HepG2 (cell line): ENCODE measurements around the gene RNASE7. TPM values are rescaled to one million over a fixed set of nuclear protein-coding genes. Genes with fewer than 3 reads are reported as not detected.

ENCODE experiments used
- ATAC-seq: fragments of 200-7000 bp; cut with Tn5 transposase; 3 replicates; pipeline ENCODE4 v1.9.1; 2020; ENCODE audit warnings: mild to moderate bottlenecking, moderate library complexity
- BruUV-seq: library from RNA; stranded (reverse); fragments of 400-500 nt; replicated peaks from 2 replicates; lab custom pipeline; 2021; lab: Mats Ljungman, UMichigan
- CTCF ChIA-PET: fragments of 300-600 bp; formaldehyde crosslinking; extraction: SDS; loops from one replicate; lab custom pipeline; 2021; ENCODE audit warnings: low total read pairs, inconsistent platforms, low intra/inter-chr PET ratio; lab: Yijun Ruan, JAX
- POLR2A ChIA-PET: fragments of 350-600 bp; sonication (Branson Sonifier 250); formaldehyde crosslinking; loops from one replicate; lab custom pipeline; 2020; ENCODE audit warnings: antibody characterized with exemption, inconsistent platforms; lab: Yijun Ruan, JAX
- DNase-seq: peaks from one replicate; pipeline ENCODE4 v3.0.0-alpha.2; 2015; ENCODE audit warnings: low spot score
- FAIRE-seq: peaks from 3 replicates; lab custom pipeline; 2011; peaks lifted over from hg19 to GRCh38; lab: Jason Lieb, UNC
- H2AFZ ChIP-seq: one replicate; pipeline ENCODE4 v1.6.1; 2011; ENCODE audit warnings: low read length, inconsistent platforms
- H3K27ac ChIP-seq: fragments of 300-600 bp; 3 replicates; pipeline ENCODE4 v1.8.0; 2011; ENCODE audit warnings: mixed run types, mild to moderate bottlenecking, mixed read lengths, low read length, inconsistent platforms; ENCODE audit not compliant: insufficient read depth; ENCODE audit errors: extremely low read length
- H3K27me3 ChIP-seq, 2 experiments: fragments of 200-600 bp in 1 of 2; 2 replicates in 1 of 2; 3 replicates in 1 of 2; pipeline versions ENCODE4 v1.6.0 to v1.8.0; 2011; ENCODE audit warnings: low read length in 2 of 2, mild to moderate bottlenecking in 2 of 2, moderate library complexity in 2 of 2, inconsistent platforms in 1 of 2; ENCODE audit not compliant: insufficient read depth in 2 of 2, control insufficient read depth in 1 of 2
- H3K36me3 ChIP-seq, 2 experiments: fragments of 200-600 bp in 1 of 2; replicated peaks in 1 of 2; 2 replicates in 1 of 2; 3 replicates in 1 of 2; pipeline versions ENCODE4 v1.5.1 to v1.8.0; 2011; ENCODE audit warnings: low read length in 2 of 2, inconsistent platforms in 1 of 2; ENCODE audit not compliant: insufficient read depth in 2 of 2, control insufficient read depth in 1 of 2
- H3K4me1 ChIP-seq: 2 replicates; pipeline ENCODE4 v1.5.1; 2012; ENCODE audit warnings: low read length, inconsistent platforms; ENCODE audit not compliant: insufficient read depth
- H3K4me2 ChIP-seq: 2 replicates; pipeline ENCODE4 v1.6.0; 2011; ENCODE audit warnings: low read depth, low read length, inconsistent platforms
- H3K4me3 ChIP-seq, 3 experiments: fragments of 200-600 bp in 1 of 3; sonication (generic), shearing (Covaris generic) in 1 of 3; replicated peaks in 1 of 3; 2 replicates each; pipeline ENCODE4 v1.5.1; 2011 to 2016; ENCODE audit warnings: low read length in 3 of 3, inconsistent platforms in 2 of 3, low read depth in 2 of 3, mild to moderate bottlenecking in 2 of 3, control low read depth in 1 of 3, mixed read lengths in 1 of 3; ENCODE audit not compliant: insufficient read depth in 1 of 3
- H3K79me2 ChIP-seq: one replicate; pipeline ENCODE4 v1.6.1; 2011; ENCODE audit warnings: low read length, inconsistent platforms; ENCODE audit not compliant: insufficient read depth
- H3K9ac ChIP-seq: 2 replicates; pipeline ENCODE4 v1.6.0; 2011; ENCODE audit warnings: mild to moderate bottlenecking, low read depth, low read length, inconsistent platforms; ENCODE audit not compliant: insufficient read depth
- H3K9me3 ChIP-seq: 2 replicates; pipeline ENCODE4 v1.5.1; 2012; ENCODE audit warnings: mild to moderate bottlenecking, low read length
- H4K20me1 ChIP-seq: 2 replicates; pipeline ENCODE4 v1.6.0; 2011; ENCODE audit warnings: inconsistent platforms, mild to moderate bottlenecking, low read length, moderate library complexity; ENCODE audit not compliant: insufficient read depth
- AGO2 ChIP-seq: fragments of 200-400 bp; formaldehyde crosslinking; optimal IDR thresholded peaks from 2 replicates; pipeline ENCODE3; 2017; ENCODE audit warnings: mild to moderate bottlenecking, low read depth, low read length, moderate library complexity
- DNMT3B ChIP-seq: conservative IDR thresholded peaks from 2 replicates; pipeline ENCODE4 v1.6.1; 2016; ENCODE audit warnings: missing biosample characterization, control low read depth
- MAZ ChIP-seq, 2 experiments: sonication (generic) in 1 of 2; formaldehyde crosslinking in 1 of 2; IDR thresholded peaks; 2 replicates each; pipeline versions ENCODE4 v1.5.0 to v1.6.1; 2012 to 2020; ENCODE audit warnings: low read depth in 2 of 2, mild to moderate bottlenecking in 2 of 2, borderline replicate concordance in 1 of 2, improper control_type of control experiment in 1 of 2, low read length in 1 of 2, missing genetic modification reagents in 1 of 2, moderate library complexity in 1 of 2
- RAD51 ChIP-seq: fragments of 450-650 bp; IDR thresholded peaks from 2 replicates; pipeline ENCODE4 v1.6.1; 2016; ENCODE audit warnings: borderline replicate concordance
- RBM22 ChIP-seq: fragments of 200-400 bp; formaldehyde crosslinking; optimal IDR thresholded peaks from 2 replicates; pipeline ENCODE3; 2017; ENCODE audit warnings: mild to moderate bottlenecking, low read length, moderate library complexity
- U2AF1 ChIP-seq: fragments of 200-400 bp; formaldehyde crosslinking; optimal IDR thresholded peaks from 2 replicates; pipeline ENCODE3; 2017; ENCODE audit warnings: mild to moderate bottlenecking, low read depth, low read length
- ZNF225 ChIP-seq: sonication (generic); formaldehyde crosslinking; IDR thresholded peaks from 2 replicates; pipeline ENCODE4 v1.4.0; 2020; ENCODE audit warnings: mild to moderate bottlenecking, missing genetic modification reagents
- ZNF598 ChIP-seq: sonication (generic); formaldehyde crosslinking; IDR thresholded peaks from 2 replicates; pipeline ENCODE4 v1.5.1; 2020; ENCODE audit warnings: mild to moderate bottlenecking, missing genetic modification reagents, borderline replicate concordance
- ZNF607 ChIP-seq: sonication (generic); formaldehyde crosslinking; IDR thresholded peaks from 2 replicates; pipeline ENCODE4 v1.5.1; 2020; ENCODE audit warnings: missing genetic modification reagents, mild to moderate bottlenecking, borderline replicate concordance
- ZNF629 ChIP-seq: sonication (generic); formaldehyde crosslinking; conservative IDR thresholded peaks from 2 replicates; pipeline ENCODE4 v1.5.0; 2020; ENCODE audit warnings: missing genetic modification reagents
- WGBS: methylation state at CpG from one replicate; pipeline ENCODE4 v1.1.6; 2017; ENCODE audit warnings: low lambda C conversion rate; 5-methylcytosine and 5-hydroxymethylcytosine counted together
- in situ Hi-C: cut with HindIII; loops from 2 replicates; pipeline ENCODE4 v1.10.0; 2017; ENCODE audit warnings: low pct_unique_long_range_greater_than_20kb; ENCODE audit not compliant: extremely low pct_ligation_motif_present
- intact Hi-C: fragments of 100-400 bp; cut with micrococcal nuclease; formaldehyde crosslinking; loops from one replicate; pipeline ENCODE4 v1.10.0; 2022; ENCODE audit not compliant: unreplicated experiment
- polyA plus RNA-seq, 8 experiments: library from polyadenylated mRNA; depleted of rRNA in 3 of 8; stranded (reverse) in 7 of 8; unstranded in 1 of 8; fragments of >200 nt; fragmentation: Illumina TruSeq in 4 of 8; extraction: Trizol in 4 of 8; gene quantifications; 2 replicates each; pipeline versions ENCODE4 v1.2.1 to v1.2.3, GENCODE V29; 2011 to 2016; ENCODE audit warnings: low read depth in 4 of 8, missing spikeins in 1 of 8, mixed read lengths in 1 of 8; ENCODE audit not compliant: insufficient read depth in 1 of 8
- total RNA-seq, 5 experiments: library from RNA; depleted of rRNA; stranded (reverse); fragments of >200 nt; fragmentation: Illumina TruSeq; extraction: Trizol; gene quantifications; 2 replicates each; pipeline ENCODE4 v1.2.3, GENCODE V29; 2016; ENCODE audit warnings: low read depth in 1 of 5
- TF ChIP-seq, protein P1 (sequence below): sonication (generic); formaldehyde crosslinking; IDR thresholded peaks from 2 replicates; pipeline ENCODE4 v1.5.0; 2020; ENCODE audit warnings: mild to moderate bottlenecking, low read depth, missing genetic modification reagents, borderline replicate concordance
- TF ChIP-seq, protein P2 (sequence below): sonication (generic); formaldehyde crosslinking; IDR thresholded peaks from 2 replicates; pipeline ENCODE4 v1.4.0; 2020; ENCODE audit warnings: missing genetic modification reagents
- TF ChIP-seq, protein P3 (sequence below): sonication (generic); formaldehyde crosslinking; IDR thresholded peaks from 2 replicates; pipeline ENCODE4 v1.5.0; 2020; ENCODE audit warnings: missing genetic modification reagents
- TF ChIP-seq, protein P4 (sequence below): IDR thresholded peaks from 2 replicates; pipeline ENCODE4 v1.4.0; 2020; ENCODE audit warnings: mild to moderate bottlenecking, missing genetic modification reagents

The RNASE7 gene
- total and polyA plus RNA-seq, 2 of the 13 experiments (the other 11 are each of a cell fraction or from before 2014, with no cell fraction given): 0.04 TPM; not detected in 1

DNA sequence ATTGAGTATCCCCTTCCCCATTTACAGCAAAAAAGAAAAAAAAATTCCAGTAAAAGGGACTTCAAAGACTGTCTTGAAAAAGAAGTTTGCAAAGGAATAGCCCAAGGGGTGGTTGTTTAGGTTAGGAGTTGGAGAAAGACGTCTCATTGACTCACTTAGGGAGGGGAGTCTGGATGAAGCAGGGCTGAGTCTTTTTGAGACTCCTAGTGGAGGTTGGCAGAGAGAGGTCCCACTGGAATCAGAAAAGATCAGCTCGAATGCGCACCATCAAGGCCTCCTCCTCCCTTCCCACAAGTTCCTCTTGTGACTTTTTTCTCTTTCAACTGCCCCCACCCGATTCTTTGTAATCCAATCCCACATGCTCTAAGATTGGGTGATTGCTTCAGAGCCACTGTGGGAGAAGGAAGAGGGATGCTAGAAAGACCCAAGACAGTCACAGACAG lies 29.9 kb downstream of the RNASE7 start (continued):
- TF ChIP-seq, protein P1, sequence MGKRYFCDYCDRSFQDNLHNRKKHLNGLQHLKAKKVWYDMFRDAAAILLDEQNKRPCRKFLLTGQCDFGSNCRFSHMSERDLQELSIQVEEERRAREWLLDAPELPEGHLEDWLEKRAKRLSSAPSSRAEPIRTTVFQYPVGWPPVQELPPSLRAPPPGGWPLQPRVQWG: no peak
- TF ChIP-seq, protein P2, sequence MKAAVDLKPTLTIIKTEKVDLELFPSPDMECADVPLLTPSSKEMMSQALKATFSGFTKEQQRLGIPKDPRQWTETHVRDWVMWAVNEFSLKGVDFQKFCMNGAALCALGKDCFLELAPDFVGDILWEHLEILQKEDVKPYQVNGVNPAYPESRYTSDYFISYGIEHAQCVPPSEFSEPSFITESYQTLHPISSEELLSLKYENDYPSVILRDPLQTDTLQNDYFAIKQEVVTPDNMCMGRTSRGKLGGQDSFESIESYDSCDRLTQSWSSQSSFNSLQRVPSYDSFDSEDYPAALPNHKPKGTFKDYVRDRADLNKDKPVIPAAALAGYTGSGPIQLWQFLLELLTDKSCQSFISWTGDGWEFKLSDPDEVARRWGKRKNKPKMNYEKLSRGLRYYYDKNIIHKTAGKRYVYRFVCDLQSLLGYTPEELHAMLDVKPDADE (CRISPR knock-in tag): no peak
- no peak for TF ChIP-seq U2AF1
- TF ChIP-seq RAD51: no peak
- no peak for TF ChIP-seq DNMT3B (CRISPR knock-in tag)
- no peak for TF ChIP-seq RBM22

DNA sequence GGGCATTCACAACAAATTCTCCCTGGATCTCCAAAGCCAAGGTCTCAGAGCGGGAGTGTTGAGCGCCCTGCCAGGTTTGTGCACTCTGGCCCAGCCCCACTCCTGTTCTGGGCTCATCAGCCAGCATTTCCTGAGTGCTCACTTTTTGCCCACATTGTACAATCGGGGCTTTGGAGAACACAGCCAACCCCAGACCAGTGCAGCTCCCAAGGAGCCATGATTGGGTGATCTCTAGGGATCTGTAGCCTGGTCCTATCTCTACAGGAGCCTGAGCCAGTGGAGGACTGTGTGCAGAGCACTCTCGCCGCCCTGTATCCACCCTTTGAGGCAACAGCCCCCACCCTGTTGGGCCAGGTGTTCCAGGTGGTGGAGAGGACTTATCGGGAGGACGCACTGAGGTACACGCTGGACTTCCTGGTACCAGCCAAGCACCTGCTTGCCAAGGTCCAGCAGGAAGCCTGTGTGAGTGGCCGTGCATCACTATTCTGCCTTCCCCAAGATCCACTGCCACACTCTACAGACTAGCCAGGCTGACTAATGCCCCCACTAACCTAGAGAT lies 30.7 kb downstream of the RNASE7 start:
- ChIA-PET CTCF (interaction anchor here (7.5 kb wide), 1 partner anchor 22 kb away, joined by 135 read pairs; no protein-coding TSS in a partner anchor), POLR2A (interaction anchor here (1.6 to 6.7 kb wide), 6 partner anchors 11 to 29 kb away, joined by 6 to 141 read pairs (median 56); partner anchors contain the start of genes TMEM253 and ZNF219)
- Histone ChIP-seq H3K4me3 (no peak overlapping the region), H4K20me1 (no peaks in the 10 kb centered on the region), H3K79me2 (peaks cover 6% of the 10 kb centered on the region), H3K9ac (no peak overlapping the region), H2AFZ (no peak overlapping the region), H3K27ac (no peak overlapping the region), H3K4me2 (no peak overlapping the region), H3K4me1 (peaks cover 40% of the 10 kb centered on the region), H3K36me3 (peaks cover 20 to 35% of the 10 kb centered on the region in 2 experiments), H3K9me3 (no peaks in the 10 kb centered on the region), H3K27me3 (peaks cover 0 to 7% of the 10 kb centered on the region in 2 experiments; a peak in 1 of 5 replicates)
- in situ Hi-C loops (no loop called here), intact Hi-C loops (no loop called here)
- ATAC-seq: no peak
- WGBS: 98% methylated on average over 9 of the region's 9 CpGs
- DNase-seq: no peak
- BruUV-seq: no TSS peak
- no peak for FAIRE-seq
- TF ChIP-seq AGO2 (peak; percentile 32), ZNF607 (CRISPR knock-in tag) (no peak), ZNF598 (0 out of 2 replicates have a peak, but pooled peaks have one; percentile 54), ZNF629 (no peak), ZNF225 (CRISPR knock-in tag) (0 out of 2 replicates have a peak, but pooled peaks have one; percentile 46), MAZ (IDR thresholded peaks at IDR 0.05; ENCODE audit: borderline replicate concordance, low read depth, low read length) (no peak), MAZ (CRISPR knock-in tag; IDR thresholded peaks at IDR 0.05; ENCODE audit: low read depth) (no peak)
- TF ChIP-seq, protein P3, sequence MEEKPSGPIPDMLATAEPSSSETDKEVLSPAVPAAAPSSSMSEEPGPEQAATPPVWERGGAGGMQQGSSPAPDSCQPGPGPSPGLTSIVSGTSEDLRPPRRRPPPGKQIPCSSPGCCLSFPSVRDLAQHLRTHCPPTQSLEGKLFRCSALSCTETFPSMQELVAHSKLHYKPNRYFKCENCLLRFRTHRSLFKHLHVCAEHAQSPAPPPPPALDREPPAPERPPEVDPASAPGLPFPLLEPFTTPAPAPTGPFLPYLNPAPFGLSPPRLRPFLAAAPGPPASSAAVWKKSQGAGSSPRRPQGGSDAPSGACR: no peak
- TF ChIP-seq, protein P4, sequence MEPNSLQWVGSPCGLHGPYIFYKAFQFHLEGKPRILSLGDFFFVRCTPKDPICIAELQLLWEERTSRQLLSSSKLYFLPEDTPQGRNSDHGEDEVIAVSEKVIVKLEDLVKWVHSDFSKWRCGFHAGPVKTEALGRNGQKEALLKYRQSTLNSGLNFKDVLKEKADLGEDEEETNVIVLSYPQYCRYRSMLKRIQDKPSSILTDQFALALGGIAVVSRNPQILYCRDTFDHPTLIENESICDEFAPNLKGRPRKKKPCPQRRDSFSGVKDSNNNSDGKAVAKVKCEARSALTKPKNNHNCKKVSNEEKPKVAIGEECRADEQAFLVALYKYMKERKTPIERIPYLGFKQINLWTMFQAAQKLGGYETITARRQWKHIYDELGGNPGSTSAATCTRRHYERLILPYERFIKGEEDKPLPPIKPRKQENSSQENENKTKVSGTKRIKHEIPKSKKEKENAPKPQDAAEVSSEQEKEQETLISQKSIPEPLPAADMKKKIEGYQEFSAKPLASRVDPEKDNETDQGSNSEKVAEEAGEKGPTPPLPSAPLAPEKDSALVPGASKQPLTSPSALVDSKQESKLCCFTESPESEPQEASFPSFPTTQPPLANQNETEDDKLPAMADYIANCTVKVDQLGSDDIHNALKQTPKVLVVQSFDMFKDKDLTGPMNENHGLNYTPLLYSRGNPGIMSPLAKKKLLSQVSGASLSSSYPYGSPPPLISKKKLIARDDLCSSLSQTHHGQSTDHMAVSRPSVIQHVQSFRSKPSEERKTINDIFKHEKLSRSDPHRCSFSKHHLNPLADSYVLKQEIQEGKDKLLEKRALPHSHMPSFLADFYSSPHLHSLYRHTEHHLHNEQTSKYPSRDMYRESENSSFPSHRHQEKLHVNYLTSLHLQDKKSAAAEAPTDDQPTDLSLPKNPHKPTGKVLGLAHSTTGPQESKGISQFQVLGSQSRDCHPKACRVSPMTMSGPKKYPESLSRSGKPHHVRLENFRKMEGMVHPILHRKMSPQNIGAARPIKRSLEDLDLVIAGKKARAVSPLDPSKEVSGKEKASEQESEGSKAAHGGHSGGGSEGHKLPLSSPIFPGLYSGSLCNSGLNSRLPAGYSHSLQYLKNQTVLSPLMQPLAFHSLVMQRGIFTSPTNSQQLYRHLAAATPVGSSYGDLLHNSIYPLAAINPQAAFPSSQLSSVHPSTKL (CRISPR knock-in tag): no peak
